Measurements from ENCODE around the gene PDGFA. TPM values are rescaled to one million over a fixed set of nuclear protein-coding genes. Genes with fewer than 3 reads are reported as not detected.

Gene PDGFA
- total RNA-seq, 1 donor from 2014 or later: 100 TPM

DNA sequence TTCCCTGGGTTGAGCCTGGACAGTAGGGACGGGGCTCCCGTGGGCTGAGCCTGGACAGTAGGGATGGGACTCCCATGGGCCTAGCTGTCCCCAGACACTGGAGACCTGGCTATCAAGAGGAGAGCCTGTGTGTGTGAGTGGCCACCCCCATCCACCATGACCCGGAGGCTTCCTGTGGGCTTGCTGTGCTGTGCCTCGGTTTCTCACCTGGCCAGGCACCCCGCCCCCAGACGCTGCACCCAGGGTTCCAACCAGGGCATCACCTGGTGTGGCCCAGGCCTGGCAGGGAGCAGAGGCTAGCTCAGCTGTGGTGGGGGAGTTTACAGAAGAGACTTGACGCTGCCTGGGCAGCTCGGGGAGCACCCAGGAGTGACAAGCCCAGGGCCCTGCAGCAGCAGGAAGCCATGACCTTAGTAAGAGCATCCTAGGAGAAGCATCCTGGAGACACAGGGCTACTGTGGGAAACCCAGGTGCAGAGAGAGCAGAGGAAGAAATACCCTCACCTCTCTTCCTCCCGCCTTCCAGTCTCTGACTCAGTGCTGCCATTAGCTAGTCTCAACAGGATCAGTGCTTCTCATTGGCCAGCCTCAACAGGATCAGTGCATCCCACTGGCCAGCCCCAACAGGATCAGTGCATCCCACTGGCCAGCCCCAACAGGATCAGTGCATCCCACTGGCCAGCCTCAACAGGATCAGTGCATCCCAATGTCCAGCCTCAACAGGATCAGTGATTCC, 61.0 kb downstream of the PDGFA start:
- no peak for DNase-seq

DNA sequence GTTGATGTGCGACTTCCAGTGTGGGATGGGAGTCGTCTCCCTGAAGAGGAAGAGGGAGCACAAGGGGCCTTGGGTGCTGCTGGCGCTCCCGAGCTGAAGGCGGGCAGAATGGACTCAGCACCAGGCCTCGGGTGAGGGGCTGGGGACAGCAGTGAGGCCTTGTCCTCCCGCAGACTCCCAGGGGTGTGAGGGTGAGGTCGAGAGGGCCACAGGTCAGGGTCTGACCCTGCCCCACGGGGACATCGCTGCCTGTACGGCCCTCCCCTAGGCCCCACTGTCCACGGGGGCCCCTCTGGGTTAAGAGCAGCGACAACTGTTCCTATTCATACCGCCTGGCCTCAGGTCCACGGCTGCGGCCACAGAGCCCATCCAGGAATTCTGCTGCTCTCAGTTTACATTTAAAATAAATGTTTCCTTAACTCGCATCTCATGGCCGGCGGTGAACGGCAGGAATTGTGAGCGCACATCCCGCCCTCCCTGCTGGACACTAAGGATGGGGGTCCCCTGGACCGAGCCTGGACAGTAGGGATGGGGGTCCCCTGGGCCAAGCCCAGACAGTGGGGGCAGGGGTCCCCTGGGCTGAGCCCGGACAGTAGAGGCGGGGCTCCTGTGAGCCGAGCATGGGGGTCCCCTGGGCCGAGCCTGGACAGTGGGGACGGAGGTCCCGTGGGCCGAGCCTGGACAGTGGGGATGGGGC, 61.7 kb downstream of the PDGFA start:
- DNase-seq: no peak

DNA sequence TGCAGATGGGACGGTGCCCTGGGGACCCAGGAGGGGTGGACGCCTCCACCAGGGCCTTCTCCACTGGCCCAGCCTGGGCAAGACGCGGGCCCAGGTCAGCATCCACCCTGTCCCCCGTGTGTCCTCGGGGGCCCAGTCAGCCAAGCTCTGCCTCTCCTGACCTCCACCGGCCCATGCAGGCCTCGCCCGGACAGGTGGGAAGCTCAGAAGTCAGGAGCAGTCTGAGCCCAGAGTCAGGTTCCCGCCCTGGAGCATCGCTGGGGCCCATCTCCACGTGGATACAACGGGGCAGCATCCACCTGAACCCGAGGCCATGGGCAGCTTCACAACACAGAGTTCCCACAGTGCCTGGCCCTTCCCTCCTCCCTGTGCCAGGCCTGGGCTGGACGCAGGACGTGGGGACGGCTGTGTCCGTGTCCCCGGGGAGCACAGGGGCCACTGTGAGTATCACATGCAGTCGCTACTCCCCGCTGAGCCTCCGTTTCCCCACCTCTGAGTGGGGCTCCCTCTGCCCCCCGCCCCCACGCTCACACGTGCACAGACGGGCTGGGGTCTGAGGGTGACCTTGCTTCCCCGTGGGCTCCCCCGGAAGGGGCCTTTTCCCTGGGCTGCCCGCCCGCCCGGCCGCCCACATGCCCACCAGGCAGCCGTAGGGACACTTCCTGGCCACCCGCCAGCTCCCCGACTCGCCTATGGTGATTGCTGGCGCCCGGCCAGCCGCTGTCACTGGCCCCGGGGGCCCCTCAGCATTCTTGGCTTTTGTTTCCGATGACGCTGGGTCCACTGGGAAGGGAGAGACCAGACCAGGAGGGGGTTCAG, 64.3 kb downstream of the PDGFA start:
- DNase-seq: peak; percentile 78

DNA sequence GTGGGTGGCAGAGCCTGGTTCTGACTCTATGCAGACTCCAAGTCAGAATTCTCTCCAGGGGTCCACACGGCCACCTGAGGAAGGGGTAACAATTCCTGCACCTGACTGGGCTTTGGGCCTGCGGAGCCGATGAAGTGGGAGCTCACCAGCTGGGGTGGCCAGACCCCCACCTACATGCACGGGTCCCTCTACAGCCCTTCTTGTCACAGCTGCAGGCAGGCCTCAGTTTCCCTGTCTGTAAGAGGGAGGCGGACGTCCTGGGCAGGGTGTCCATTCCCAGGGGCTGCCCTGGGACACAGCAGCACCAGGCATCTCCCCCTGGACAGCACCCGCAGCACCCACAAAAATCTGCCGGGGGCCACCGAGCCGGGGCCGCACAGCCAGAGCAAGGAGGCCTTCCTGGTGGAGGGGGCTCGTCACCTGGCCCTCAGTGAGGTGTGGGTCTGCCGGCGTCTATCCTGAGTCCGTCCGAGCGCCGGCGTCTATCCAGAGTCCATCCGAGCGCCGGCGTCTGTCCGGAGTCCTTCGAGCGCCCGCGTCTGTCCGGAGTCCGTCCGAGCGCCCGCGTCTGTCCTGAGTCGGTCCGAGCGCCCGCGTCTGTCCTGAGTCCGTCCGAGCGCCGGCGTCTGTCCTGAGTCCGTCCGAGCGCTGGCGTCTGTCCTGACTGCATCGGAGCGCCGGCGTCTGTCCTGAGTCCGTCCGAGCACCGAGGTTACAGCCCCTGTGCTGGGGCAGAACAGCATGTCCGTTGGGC, 65.1 kb downstream of the PDGFA start:
- no peak for DNase-seq

DNA sequence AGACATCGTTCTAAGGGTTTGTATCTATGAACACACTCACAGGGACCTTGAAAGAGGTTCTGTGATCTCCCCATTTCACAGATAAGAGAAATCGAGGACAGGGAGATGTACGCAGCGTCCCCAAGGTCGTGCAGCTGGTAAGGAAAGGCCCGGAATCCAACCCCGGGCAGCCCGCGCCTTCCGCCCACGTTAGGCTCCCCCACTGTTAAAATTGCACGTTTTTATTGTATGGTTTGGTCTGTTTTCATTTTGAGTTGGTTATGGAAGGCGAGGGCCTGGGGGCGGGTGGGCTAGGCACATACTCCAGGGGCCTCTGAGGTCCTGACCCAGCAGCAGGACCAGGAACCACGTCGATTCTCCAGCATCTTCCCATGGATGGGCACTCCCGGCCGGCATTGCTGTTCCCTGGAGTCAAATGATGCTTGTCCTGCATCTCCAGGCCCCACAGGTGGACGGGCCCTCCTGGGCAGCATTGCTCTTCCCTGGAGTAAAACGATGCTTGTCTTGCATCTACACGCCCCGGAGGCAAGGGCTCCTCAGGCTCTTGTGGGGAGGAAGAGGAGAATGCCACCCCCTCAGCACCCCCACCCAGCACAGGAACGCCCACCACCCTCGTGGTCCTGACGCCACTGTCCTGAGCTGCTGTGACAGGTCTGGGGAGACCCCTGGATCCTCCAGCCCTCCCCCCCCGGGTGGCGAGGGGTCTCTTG, 65.9 kb downstream of the PDGFA start:
- DNase-seq: no peak

DNA sequence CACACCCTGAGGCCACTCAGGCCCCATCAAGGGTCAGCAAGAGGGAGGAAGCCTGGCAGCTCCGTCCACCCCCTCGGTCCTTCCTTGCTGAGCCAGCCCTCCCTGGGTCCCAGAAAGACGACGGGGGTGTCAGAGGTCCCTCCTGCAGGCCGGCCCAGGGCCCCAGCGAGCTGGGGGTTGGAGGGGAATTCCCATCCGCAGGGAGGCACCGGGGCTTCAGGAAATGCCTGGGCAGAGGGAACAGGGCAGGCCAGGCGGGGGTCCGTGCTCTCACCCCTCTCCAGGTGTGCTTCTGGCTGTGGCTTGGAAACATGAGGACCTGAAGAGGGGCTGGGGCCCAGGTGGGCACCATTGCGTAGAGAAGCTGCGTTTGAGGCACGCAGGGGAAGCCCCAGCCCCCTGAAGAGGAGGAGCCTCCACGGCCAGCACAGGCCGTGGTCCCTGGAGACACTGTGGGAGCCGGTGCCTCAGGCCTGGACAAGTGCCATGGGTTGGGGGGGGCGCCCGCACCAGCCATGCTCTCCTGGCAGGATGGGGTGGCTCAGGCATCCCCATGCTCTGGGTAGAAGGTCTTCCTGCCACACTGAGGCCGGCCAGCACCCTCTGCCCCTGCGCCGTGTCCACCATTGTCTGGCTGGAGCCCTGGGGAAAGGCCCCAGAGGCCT, 66.7 kb downstream of the PDGFA start:
- DNase-seq: no peak

DNA sequence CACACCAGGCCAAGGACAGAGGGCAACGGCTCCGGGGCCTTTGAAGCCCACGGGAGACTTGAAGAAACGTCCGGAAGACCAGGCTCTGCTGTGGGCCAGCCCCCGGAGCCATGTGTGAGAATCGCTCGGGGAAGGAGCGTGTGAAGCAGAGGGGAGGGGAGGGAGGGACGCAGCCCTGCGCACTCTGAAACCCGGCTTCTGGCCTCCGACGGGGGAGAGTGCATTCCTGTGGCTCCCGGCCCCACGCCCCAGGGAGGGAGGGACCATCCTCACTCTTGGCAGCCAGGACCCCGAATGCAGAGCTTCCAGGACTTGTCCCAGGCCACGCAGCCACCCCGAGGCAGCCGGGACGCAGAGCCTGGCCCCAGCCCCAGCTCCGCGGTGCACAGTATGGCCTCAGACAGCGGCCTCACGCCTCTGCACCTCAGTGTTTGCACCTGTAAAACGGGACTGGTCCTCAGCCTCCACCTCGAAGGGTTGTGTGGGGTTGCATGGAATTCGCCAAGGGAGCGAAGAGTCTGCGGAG, 67.4 kb downstream of the PDGFA start:
- no peak for DNase-seq

DNA sequence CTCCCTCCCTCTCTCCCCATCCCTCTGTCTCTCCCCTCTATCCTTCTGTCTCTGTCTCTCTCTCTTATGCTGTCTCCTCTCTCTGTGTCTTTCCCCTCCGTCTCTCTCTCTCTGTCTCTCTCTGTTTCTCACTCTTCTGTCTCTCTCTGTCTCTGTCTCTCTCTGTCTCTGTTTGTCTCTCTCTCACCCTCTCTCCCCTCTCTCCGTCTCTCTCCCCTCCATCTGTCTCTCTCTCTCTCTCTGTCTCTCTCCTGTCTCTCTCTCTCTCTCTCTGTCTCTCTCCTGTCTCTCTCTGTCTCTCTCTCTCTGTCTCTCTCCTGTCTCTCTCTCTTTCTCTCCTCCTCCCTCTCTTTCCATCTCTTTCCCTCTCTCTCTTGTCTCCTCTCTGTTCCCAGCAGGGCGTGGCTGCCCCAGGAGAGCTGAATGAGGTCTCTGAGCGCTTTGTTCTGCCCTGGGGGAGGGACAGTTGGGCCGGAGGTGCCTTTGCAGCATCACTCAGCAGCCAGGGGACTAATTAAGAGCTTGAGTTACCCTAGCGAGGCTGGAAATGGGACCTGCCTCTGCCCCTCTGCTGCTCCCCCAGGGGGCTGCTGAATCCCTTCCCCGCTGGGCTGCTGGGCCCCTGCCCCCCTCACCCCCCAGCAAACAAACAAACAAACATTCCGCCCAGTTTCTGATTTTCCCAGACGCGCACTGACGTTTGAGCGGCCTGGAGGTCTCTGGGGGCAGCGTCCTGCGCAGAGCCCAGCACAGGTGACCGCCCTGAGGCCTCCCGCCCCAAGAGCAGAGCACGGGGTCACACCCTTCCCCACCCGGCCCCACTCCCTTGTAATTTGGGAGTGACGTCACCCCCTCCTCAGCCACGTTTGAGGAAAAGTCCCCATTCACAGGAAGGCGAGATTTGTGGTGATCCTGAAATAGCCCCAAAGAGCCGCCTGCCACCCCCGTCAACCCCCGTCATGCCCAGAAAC, 68.1 kb downstream of the PDGFA start:
- no peak for DNase-seq

DNA sequence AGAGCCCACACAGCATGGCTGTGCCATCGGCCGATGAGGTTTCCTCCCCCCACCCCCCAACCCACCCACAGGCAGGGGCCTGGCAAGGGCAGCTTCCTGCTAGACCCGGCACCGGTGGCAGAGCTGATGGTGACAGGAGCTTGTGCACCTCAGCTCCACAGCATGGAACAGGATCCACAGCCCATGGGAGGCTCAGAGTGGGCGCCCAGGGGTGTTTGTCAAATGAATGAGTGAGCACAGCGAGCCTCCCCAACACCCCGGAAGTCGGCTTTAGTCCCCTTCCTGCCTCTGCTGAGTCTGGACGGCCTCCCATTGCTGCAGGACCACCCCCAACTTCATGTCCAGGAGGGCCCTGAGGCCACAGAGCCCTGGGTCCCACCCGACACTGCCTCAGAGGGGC, 68.9 kb downstream of the PDGFA start:
- DNase-seq: no peak

DNA sequence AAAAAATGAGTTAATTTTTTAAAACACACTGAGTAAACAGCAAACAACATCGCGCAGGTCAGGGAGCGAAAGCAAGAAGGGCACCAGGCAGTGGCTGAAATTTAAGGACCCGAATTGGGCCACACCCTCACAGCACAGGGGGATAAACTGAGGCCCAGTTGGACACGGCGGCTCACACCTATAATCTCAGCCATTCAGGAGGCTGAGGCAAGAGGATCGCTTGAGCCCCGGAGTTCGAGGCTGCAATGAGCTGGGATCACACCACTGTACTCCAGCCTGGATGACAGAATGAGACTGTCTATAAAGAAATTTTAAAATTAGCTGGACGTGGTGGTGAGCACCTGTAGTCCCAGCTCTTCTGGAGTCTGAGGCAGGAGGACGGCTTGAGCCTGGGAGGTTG, 69.6 kb downstream of the PDGFA start:
- DNase-seq: no peak

DNA sequence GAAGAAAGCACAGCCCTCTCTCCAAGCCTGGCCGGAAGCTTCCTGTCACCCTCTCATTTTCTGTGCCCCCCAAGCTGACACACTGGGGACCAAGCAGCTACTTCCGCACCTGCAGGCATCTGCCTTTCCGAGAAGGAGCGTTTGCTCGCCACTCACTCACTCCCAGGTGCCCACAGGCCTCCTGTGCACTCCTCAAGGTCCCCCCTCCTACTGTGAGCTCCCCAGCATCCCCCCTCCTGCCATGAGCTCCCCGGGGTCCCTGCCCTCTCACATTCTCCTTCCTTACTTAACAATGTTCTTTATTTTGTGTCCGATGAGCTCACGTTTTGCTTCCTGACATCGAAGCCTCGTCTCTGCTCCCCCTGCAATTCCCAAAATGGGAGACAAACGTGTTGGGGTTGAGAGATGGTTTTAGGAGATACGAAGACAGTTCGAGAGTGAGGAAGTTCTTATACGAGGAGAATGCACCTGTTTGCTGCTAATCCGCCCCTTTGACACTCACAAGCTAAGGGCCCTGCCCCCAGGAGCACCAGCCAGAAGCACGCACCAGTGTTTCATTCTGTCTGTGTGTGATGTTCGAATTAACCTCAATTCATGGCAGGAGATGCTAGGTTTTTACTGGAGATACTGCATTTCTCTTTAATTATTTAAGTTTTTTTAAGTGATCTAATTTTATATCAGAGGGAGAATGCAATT, 70.2 kb downstream of the PDGFA start:
- DNase-seq: no peak

DNA sequence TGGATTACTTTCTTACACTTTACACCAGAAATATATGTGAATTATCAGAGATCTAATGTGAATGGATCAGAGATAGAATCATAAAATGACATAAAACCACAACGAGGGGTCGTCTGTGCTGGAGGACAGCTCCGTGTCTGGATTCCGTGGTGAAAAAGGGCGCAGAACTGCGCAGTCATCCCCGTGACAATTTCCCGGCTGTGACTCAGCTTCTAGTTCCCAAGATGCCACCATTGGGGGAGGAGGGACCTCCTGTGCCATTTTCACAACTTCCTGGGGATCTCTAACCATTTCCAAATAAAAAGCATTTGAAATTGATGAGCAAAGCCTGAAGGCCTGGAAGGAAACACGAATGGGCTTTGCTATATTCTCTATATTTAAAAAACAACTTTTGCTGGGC, 72.1 kb downstream of the PDGFA start:
- no peak for DNase-seq

Other genes with a start within 250 kb of the PDGFA start
- not detected in 2 replicates for gene FOXL3, start 229.7 kb downstream of the PDGFA start, total RNA-seq
- 19.2 and 40.7 TPM in 2 replicates for gene DNAAF5, start 206.9 kb upstream of the PDGFA start, total RNA-seq
- gene PRKAR1B, start 207.4 kb upstream of the PDGFA start, total RNA-seq: 77.9 and 82.4 TPM in 2 replicates

All from dermis blood vessel endothelial cell (primary cell).